Measurements from ENCODE around the gene IGSF3. TPM values are rescaled to one million over a fixed set of nuclear protein-coding genes. Genes with fewer than 3 reads are reported as not detected.

Gene IGSF3
- polyA plus RNA-seq, 1 experiment = 0.15 TPM

- Histone ChIP-seq H3K36me3 (ENCODE audit: control insufficient read depth, insufficient read depth, low read length) (no peaks in the 10 kb centered on the region), H3K4me3 (ENCODE audit: low read depth, low read length) (no peak overlapping the region), H3K27me3 (ENCODE audit: control insufficient read depth, insufficient read depth, low read length) (peaks cover 4% of the 10 kb centered on the region)
- POLR2A ChIA-PET = no interaction called here
- CTCF ChIA-PET = no interaction called here
- DNase-seq (ENCODE audit: low read depth) = no peak
- TF ChIP-seq, protein P1, sequence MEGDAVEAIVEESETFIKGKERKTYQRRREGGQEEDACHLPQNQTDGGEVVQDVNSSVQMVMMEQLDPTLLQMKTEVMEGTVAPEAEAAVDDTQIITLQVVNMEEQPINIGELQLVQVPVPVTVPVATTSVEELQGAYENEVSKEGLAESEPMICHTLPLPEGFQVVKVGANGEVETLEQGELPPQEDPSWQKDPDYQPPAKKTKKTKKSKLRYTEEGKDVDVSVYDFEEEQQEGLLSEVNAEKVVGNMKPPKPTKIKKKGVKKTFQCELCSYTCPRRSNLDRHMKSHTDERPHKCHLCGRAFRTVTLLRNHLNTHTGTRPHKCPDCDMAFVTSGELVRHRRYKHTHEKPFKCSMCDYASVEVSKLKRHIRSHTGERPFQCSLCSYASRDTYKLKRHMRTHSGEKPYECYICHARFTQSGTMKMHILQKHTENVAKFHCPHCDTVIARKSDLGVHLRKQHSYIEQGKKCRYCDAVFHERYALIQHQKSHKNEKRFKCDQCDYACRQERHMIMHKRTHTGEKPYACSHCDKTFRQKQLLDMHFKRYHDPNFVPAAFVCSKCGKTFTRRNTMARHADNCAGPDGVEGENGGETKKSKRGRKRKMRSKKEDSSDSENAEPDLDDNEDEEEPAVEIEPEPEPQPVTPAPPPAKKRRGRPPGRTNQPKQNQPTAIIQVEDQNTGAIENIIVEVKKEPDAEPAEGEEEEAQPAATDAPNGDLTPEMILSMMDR (IDR thresholded peaks at IDR 0.05; ENCODE audit: insufficient read depth, low read depth, low read length) = no peak
Measured at GRCh38 chr1:116579259-116579875, 88.2 kb downstream of the IGSF3 start.

GRCh38 chr1:116578581-116578980 is 89.0 kb downstream of the IGSF3 start:
- Histone ChIP-seq H3K27me3 (ENCODE audit: control insufficient read depth, insufficient read depth, low read length) (peaks cover 4% of the 10 kb centered on the region), H3K36me3 (ENCODE audit: control insufficient read depth, insufficient read depth, low read length) (no peaks in the 10 kb centered on the region), H3K4me3 (ENCODE audit: low read depth, low read length) (no peak overlapping the region)
- ChIA-PET CTCF (no interaction called here), POLR2A (no interaction called here)
- no peak for DNase-seq (ENCODE audit: low read depth)
- TF ChIP-seq, protein P1 (IDR thresholded peaks at IDR 0.05; ENCODE audit: insufficient read depth, low read depth, low read length) = no peak

DNA sequence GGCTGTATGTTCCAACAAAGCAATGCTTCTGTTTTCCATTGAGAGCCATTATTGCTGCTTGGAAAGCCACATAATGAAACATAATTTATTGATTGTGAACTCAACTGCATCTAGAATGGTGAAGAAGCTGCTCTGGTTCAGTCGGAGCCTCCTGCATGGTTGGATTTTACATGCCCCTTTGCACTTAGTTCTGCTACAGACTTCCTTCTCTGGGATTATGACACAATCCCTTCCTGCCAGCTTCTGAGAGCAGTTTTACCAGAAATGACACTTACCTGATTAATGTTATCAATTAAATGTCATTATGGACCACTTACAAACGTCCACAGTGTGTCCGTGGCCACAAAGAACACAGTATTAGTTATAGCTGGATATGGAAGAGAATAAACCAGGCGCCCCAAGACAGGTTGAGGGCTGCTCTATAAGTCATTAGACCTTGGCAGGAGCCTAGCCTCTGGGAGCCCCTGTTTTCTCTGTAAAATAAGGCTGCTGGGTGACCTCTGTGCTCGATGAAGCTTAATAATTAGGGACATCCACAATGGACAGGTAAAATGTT is 89.7 kb downstream of the IGSF3 start:
- Histone ChIP-seq H3K27me3 (ENCODE audit: control insufficient read depth, insufficient read depth, low read length) (peaks cover 4% of the 10 kb centered on the region), H3K4me3 (ENCODE audit: low read depth, low read length) (no peak overlapping the region), H3K36me3 (ENCODE audit: control insufficient read depth, insufficient read depth, low read length) (no peaks in the 10 kb centered on the region)
- ChIA-PET POLR2A (no interaction called here), CTCF (interaction anchor here (2.5 kb wide), 1 partner anchor 18 kb away, joined by 15 read pairs; no protein-coding TSS in a partner anchor)
- TF ChIP-seq, protein P1 (IDR thresholded peaks at IDR 0.05; ENCODE audit: insufficient read depth, low read depth, low read length) = no peak
- DNase-seq (ENCODE audit: low read depth) = no peak

- no peak for DNase-seq (ENCODE audit: low read depth)
- POLR2A ChIA-PET = no interaction called here
- Histone ChIP-seq H3K27me3 (ENCODE audit: control insufficient read depth, insufficient read depth, low read length) (peaks cover 4% of the 10 kb centered on the region), H3K36me3 (ENCODE audit: control insufficient read depth, insufficient read depth, low read length) (no peaks in the 10 kb centered on the region), H3K4me3 (ENCODE audit: low read depth, low read length) (no peak overlapping the region)
- CTCF ChIA-PET = interaction anchor here (0.6 to 5.3 kb wide), 13 partner anchors 10 to 436 kb away, joined by 3 to 75 read pairs (median 4); no protein-coding TSS in a partner anchor
- TF ChIP-seq, protein P1 (IDR thresholded peaks at IDR 0.05; ENCODE audit: insufficient read depth, low read depth, low read length) = peak; percentile 90
Measured at GRCh38 chr1:116574581-116575291, 92.8 kb downstream of the IGSF3 start.

DNA sequence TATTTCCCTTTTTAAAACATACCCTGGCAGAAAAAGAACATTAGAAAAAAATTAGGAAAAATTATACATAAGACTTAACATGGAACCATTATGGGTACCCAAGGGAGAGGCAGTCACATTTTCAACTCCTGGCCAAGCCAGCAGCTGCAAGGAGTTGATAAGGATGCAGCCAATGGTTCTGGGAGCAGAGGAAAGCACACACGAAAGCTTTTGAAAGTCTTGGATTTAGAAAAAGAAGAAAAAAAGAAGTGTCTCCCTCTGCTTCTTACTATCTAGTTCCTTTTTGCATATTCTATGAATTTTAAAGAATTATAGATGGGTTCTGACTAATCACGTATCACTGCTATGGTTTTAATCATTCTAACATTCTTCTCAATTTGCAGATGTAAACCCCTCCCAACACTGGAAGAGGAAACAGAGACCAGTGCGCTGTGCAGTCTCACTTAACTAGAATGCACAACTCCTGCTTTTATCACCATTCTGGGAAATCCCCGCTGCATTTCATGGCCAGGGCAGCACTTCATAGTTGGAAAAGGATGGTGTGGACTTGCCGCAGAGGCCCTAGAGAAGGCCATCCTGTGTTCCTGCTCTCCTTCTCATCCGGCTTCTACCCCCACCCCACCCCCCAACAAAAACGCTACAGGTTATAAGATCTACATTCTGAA is 94.0 kb downstream of the IGSF3 start:
- no peak for DNase-seq (ENCODE audit: low read depth)
- TF ChIP-seq, protein P1 (IDR thresholded peaks at IDR 0.05; ENCODE audit: insufficient read depth, low read depth, low read length) = no peak
- H3K36me3 ChIP-seq (ENCODE audit: control insufficient read depth, insufficient read depth, low read length) = no peaks in the 10 kb centered on the region
- ChIA-PET CTCF (interaction anchor here (0.6 to 5.3 kb wide), 9 partner anchors 11 to 483 kb away, joined by 3 to 75 read pairs (median 4); no protein-coding TSS in a partner anchor), POLR2A (no interaction called here)
- no peak overlapping the region for H3K4me3 ChIP-seq (ENCODE audit: low read depth, low read length)
- H3K27me3 ChIP-seq (ENCODE audit: control insufficient read depth, insufficient read depth, low read length) = peaks cover 4% of the 10 kb centered on the region
